Osteoblast (primary cell): ENCODE measurements around the gene CLEC6A. TPM values are rescaled to one million over a fixed set of nuclear protein-coding genes. Genes with fewer than 3 reads are reported as not detected.

Experiments used
- DNase-seq: peaks from one replicate; pipeline ENCODE4 v3.0.0; 2011; ENCODE audit warnings: low spot score, mixed read lengths; ENCODE audit not compliant: insufficient read length; ENCODE audit errors: missing footprints
- H2AFZ ChIP-seq: 2 replicates; pipeline ENCODE4 v1.6.0; 2011; ENCODE audit warnings: mild to moderate bottlenecking, low read length
- H3K27ac ChIP-seq: 2 replicates; pipeline ENCODE4 v1.5.1; 2011; ENCODE audit warnings: mild to moderate bottlenecking, low read depth, low read length, moderate library complexity
- H3K27me3 ChIP-seq: 2 replicates; pipeline ENCODE4 v1.6.0; 2012; ENCODE audit warnings: mild to moderate bottlenecking, control low read depth, inconsistent platforms, low read length, moderate library complexity; ENCODE audit not compliant: insufficient read depth
- H3K36me3 ChIP-seq: 2 replicates; pipeline ENCODE4 v1.5.1; 2011; ENCODE audit warnings: mild to moderate bottlenecking, low read length, control low read depth, moderate library complexity; ENCODE audit not compliant: insufficient read depth
- H3K4me1 ChIP-seq: 2 replicates; pipeline ENCODE4 v1.5.1; 2011; ENCODE audit warnings: mild to moderate bottlenecking, low read length, control low read depth, moderate library complexity; ENCODE audit not compliant: insufficient read depth
- H3K4me2 ChIP-seq: 2 replicates; pipeline ENCODE4 v1.6.0; 2011; ENCODE audit warnings: mild to moderate bottlenecking, low read length; ENCODE audit not compliant: insufficient read depth
- H3K4me3 ChIP-seq: fragments of 200-600 bp; sonication (generic); 3 replicates; pipeline ENCODE4 v1.5.1; 2012; ENCODE audit warnings: mild to moderate bottlenecking, low read length, inconsistent platforms; ENCODE audit not compliant: insufficient read depth
- H3K79me2 ChIP-seq: 2 replicates; pipeline ENCODE4 v1.6.0; 2012; ENCODE audit warnings: mild to moderate bottlenecking, low read length, control low read depth, inconsistent platforms; ENCODE audit not compliant: insufficient read depth
- H3K9me3 ChIP-seq: 2 replicates; pipeline ENCODE4 v1.5.1; 2011; ENCODE audit warnings: low read depth, low read length, control low read depth
- H4K20me1 ChIP-seq: 2 replicates; pipeline ENCODE4 v1.6.0; 2012; ENCODE audit warnings: mild to moderate bottlenecking, low read length, control low read depth; ENCODE audit not compliant: insufficient read depth
- total RNA-seq: library from RNA; depleted of rRNA; stranded (reverse); fragments of >200 nt; gene quantifications from 2 replicates; pipeline ENCODE4 v1.2.3, GENCODE V29; 2012
- TF ChIP-seq, protein P1 (sequence below): IDR thresholded peaks from 2 replicates; pipeline ENCODE4 v1.5.1; 2011; ENCODE audit warnings: mild to moderate bottlenecking, low read depth, low read length, moderate library complexity; ENCODE audit errors: extremely low read depth

CLEC6A gene
- total RNA-seq, 1 donor, result not detected

GRCh38 chr12:8453796-8454195, 2.0 kb upstream of the CLEC6A start:
- no peaks in the 10 kb centered on the region for H3K79me2 ChIP-seq
- no peak overlapping the region for H3K4me3 ChIP-seq
- no peaks in the 10 kb centered on the region for H3K9me3 ChIP-seq
- no peak overlapping the region for H3K27ac ChIP-seq
- TF ChIP-seq, protein P1, sequence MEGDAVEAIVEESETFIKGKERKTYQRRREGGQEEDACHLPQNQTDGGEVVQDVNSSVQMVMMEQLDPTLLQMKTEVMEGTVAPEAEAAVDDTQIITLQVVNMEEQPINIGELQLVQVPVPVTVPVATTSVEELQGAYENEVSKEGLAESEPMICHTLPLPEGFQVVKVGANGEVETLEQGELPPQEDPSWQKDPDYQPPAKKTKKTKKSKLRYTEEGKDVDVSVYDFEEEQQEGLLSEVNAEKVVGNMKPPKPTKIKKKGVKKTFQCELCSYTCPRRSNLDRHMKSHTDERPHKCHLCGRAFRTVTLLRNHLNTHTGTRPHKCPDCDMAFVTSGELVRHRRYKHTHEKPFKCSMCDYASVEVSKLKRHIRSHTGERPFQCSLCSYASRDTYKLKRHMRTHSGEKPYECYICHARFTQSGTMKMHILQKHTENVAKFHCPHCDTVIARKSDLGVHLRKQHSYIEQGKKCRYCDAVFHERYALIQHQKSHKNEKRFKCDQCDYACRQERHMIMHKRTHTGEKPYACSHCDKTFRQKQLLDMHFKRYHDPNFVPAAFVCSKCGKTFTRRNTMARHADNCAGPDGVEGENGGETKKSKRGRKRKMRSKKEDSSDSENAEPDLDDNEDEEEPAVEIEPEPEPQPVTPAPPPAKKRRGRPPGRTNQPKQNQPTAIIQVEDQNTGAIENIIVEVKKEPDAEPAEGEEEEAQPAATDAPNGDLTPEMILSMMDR, result no peak
- no peak overlapping the region for H2AFZ ChIP-seq
- no peaks in the 10 kb centered on the region for H4K20me1 ChIP-seq
- no peak for DNase-seq
- H3K4me2 ChIP-seq, result no peak overlapping the region
- no peaks in the 10 kb centered on the region for H3K27me3 ChIP-seq
- no peaks in the 10 kb centered on the region for H3K4me1 ChIP-seq
- H3K36me3 ChIP-seq, result no peaks in the 10 kb centered on the region

DNA sequence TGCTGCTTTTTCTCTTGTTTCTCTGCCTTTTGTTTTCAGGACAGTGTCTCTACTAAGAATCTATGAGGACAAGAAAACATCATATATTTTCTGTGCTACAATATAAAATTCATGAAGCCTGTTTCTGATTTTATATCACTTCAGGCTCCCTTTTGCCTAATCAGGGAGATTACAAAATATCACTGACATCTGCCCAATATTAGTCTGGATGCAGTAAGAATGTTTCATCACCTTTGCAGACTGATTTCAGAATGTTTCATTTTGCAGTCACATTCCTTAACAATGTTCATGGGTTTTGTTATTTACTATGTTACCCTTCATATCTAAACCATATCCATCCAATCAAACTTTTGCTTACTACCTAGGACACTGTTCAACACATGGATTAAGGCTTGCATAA, 491 bp upstream of the CLEC6A start:
- Histone ChIP-seq H3K27me3 (no peaks in the 10 kb centered on the region), H3K4me2 (no peak overlapping the region), H3K27ac (no peak overlapping the region), H3K4me3 (no peak overlapping the region), H3K4me1 (no peaks in the 10 kb centered on the region), H3K9me3 (no peaks in the 10 kb centered on the region), H4K20me1 (no peaks in the 10 kb centered on the region), H2AFZ (no peak overlapping the region), H3K79me2 (no peaks in the 10 kb centered on the region), H3K36me3 (no peaks in the 10 kb centered on the region)
- TF ChIP-seq, protein P1, result no peak
- no peak for DNase-seq

GRCh38 chr12:8461426-8461825, 5.7 kb downstream of the CLEC6A start:
- H3K36me3 ChIP-seq, result no peaks in the 10 kb centered on the region
- DNase-seq, result no peak
- H2AFZ ChIP-seq, result no peak overlapping the region
- no peak overlapping the region for H3K27ac ChIP-seq
- no peaks in the 10 kb centered on the region for H3K79me2 ChIP-seq
- no peaks in the 10 kb centered on the region for H3K4me1 ChIP-seq
- H3K4me3 ChIP-seq, result no peak overlapping the region
- no peak overlapping the region for H3K4me2 ChIP-seq
- H3K9me3 ChIP-seq, result no peaks in the 10 kb centered on the region
- no peaks in the 10 kb centered on the region for H3K27me3 ChIP-seq
- TF ChIP-seq, protein P1, result no peak
- H4K20me1 ChIP-seq, result no peaks in the 10 kb centered on the region

GRCh38 chr12:8465301-8465996, 9.7 kb downstream of the CLEC6A start:
- Histone ChIP-seq H3K79me2 (no peaks in the 10 kb centered on the region), H3K9me3 (no peaks in the 10 kb centered on the region), H4K20me1 (no peaks in the 10 kb centered on the region), H3K4me2 (no peak overlapping the region), H3K36me3 (no peaks in the 10 kb centered on the region), H3K4me3 (no peak overlapping the region), H3K27ac (no peak overlapping the region), H3K27me3 (no peaks in the 10 kb centered on the region), H3K4me1 (no peaks in the 10 kb centered on the region), H2AFZ (no peak overlapping the region)
- DNase-seq, result no peak
- TF ChIP-seq, protein P1, result no peak
